Activated CD4-positive, alpha-beta T cell treated with anti-CD3 and anti-CD28 coated beads, Interleukin-2, amount 10 ng/mL, durations not matched to agents 7 days and 5 days (primary cell): Measurements from ENCODE around the gene CCDC92. TPM values are rescaled to one million over a fixed set of nuclear protein-coding genes. Genes with fewer than 3 reads are reported as not detected.

Source experiments
- CTCF ChIA-PET: fragments of 350-600 bp; sonication (Branson Sonifier 250); formaldehyde crosslinking; loops from one replicate; lab custom pipeline; 2021; ENCODE audit warnings: antibody characterized with exemption; lab: Charles Lee
- POLR2A ChIA-PET: fragments of 350-600 bp; sonication (Branson Sonifier 250); formaldehyde crosslinking; loops from one replicate; lab custom pipeline; 2021; ENCODE audit warnings: antibody characterized with exemption; lab: Charles Lee
- DNase-seq: peaks from one replicate; pipeline ENCODE4 v3.0.0-alpha.2; 2020
- H3K27ac Mint-ChIP-seq: one replicate; pipeline ENCODE4 v1.8.0; 2021; ENCODE audit warnings: mild to moderate bottlenecking, moderate library complexity, mixed read lengths
- H3K27me3 Mint-ChIP-seq: one replicate; pipeline ENCODE4 v1.8.0; 2021; ENCODE audit warnings: mixed read lengths
- H3K36me3 Mint-ChIP-seq: one replicate; pipeline ENCODE4 v1.8.0; 2021; ENCODE audit warnings: low read depth, mixed read lengths
- H3K4me1 Mint-ChIP-seq: one replicate; pipeline ENCODE4 v1.8.0; 2021; ENCODE audit warnings: mixed read lengths
- H3K4me3 Mint-ChIP-seq: one replicate; pipeline ENCODE4 v1.8.0; 2021; ENCODE audit warnings: mild to moderate bottlenecking, moderate library complexity, mixed read lengths
- H3K9me3 Mint-ChIP-seq: one replicate; pipeline ENCODE4 v1.8.0; 2021; ENCODE audit warnings: mixed read lengths
- total RNA-seq, 2 experiments: library from RNA; stranded (reverse); gene quantifications; one replicate each; pipeline ENCODE4 v1.2.3, GENCODE V29; 2021

Gene CCDC92
- total RNA-seq, 2 experiments from 2014 or later: 27.9 to 28.8 TPM

DNA sequence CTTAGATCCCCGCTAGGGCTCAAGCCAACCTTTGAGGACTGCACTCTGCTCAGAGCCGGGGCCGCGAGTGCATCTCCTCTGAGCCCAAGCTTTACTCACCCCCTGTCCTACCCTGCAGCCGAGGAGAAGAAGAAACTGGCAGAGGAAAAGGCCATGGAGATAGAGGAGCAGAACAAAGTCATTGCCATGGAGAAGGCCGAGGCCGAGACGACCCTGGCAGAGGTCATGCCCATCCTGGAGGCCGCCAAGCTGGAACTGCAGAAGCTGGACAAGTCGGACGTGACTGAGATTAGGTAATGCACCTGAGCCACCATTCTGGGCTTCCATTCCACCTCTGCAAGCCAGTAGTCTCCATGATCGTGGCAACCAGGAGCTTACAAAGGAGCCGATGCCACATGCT is 69.8 kb downstream of the CCDC92 start:
- ChIA-PET CTCF (interaction anchor here (0.5 kb wide), 1 partner anchor 616 kb away, joined by 3 read pairs; no protein-coding TSS in a partner anchor), POLR2A (no interaction called here)
- DNase-seq: no peak
- no peak overlapping the region for H3K4me3 Mint-ChIP-seq
- H3K36me3 Mint-ChIP-seq: no peaks in the 10 kb centered on the region
- H3K27ac Mint-ChIP-seq: no peak overlapping the region
- H3K9me3 Mint-ChIP-seq: no peaks in the 10 kb centered on the region
- peaks cover 2% of the 10 kb centered on the region for H3K27me3 Mint-ChIP-seq
- peaks cover 8% of the 10 kb centered on the region for H3K4me1 Mint-ChIP-seq

DNA sequence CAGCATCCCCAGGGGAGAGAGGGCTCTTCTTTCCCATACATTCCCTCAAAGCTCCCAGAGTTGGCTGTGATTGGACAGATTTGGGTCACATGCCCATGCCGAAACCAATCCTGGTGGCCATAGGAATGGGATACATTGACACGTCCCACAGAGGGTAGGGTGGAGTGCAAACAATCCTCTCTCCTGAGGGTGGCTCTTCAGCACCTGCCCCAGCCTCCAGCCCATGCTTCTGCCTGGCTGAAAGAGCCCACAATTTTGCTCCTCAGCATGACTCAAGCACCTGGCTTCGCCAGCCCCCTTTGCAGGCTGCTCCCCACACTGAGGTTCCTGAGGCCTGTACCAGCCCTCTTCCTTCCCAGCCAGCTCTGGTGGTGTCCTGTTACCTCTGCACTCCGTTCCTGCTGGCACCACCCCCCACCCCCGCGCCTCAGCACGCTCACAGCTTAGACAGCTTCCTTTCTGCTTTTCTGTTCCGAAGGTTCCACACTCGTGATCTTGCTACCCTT is 71.7 kb downstream of the CCDC92 start:
- Mint-ChIP-seq H3K9me3 (no peaks in the 10 kb centered on the region), H3K4me1 (peaks cover 8% of the 10 kb centered on the region), H3K4me3 (no peak overlapping the region), H3K27me3 (peaks cover 2% of the 10 kb centered on the region), H3K27ac (no peak overlapping the region), H3K36me3 (no peaks in the 10 kb centered on the region)
- CTCF ChIA-PET: interaction anchor here (1.2 kb wide), 1 partner anchor 132 kb away, joined by 3 read pairs; no protein-coding TSS in a partner anchor
- POLR2A ChIA-PET: no interaction called here
- DNase-seq: peak; percentile 12

DNA sequence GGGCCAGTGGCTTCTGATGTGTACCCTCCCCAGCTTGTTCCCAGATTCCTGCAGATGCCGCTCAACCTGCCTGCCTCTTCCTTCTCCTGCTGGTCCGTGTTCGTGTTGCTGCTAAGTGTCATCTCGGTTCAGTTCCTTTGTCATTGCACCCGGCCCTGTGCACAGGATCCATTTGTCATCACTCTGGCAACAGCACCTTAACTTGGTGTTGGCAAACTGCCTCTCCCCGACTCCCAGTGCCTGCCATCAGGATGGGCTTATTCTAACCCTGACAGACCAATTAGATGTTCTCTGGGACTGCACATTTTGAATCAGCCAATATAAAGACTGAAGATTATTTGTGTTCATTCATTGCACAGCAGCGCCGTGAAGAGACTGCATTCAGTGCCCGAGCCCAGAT is 73.3 kb downstream of the CCDC92 start:
- Mint-ChIP-seq H3K36me3 (no peaks in the 10 kb centered on the region), H3K4me3 (no peak overlapping the region), H3K27me3 (peaks cover 2% of the 10 kb centered on the region), H3K27ac (no peak overlapping the region), H3K9me3 (no peaks in the 10 kb centered on the region), H3K4me1 (peaks cover 5% of the 10 kb centered on the region)
- POLR2A ChIA-PET: no interaction called here
- CTCF ChIA-PET: interaction anchor here (0.7 kb wide), 1 partner anchor 57 kb away, joined by 4 read pairs; no protein-coding TSS in a partner anchor
- no peak for DNase-seq

DNA sequence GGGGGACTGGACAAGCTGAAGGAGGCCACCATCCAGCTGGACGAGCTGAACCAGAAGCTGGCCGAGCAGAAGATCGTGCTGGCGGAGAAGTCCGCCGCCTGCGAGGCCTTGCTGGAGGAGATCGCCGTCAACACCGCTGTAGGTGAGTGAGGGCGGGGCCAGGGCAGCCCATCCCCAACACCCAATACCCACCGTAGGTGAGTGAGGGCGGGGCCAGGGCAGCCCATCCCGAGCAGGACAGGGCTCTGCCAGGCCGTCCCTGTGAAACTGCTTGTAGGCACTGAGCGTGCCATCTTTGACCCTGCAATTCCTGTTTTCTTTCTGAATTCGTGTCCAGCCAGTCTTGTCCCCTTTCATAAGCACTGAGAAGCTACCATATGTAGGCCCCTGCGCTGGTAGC is 74.0 kb downstream of the CCDC92 start:
- Mint-ChIP-seq H3K27ac (no peak overlapping the region), H3K4me1 (peaks cover 5% of the 10 kb centered on the region), H3K4me3 (no peak overlapping the region), H3K36me3 (no peaks in the 10 kb centered on the region), H3K27me3 (peaks cover 2% of the 10 kb centered on the region), H3K9me3 (no peaks in the 10 kb centered on the region)
- DNase-seq: no peak
- ChIA-PET POLR2A (no interaction called here), CTCF (no interaction called here)

DNA sequence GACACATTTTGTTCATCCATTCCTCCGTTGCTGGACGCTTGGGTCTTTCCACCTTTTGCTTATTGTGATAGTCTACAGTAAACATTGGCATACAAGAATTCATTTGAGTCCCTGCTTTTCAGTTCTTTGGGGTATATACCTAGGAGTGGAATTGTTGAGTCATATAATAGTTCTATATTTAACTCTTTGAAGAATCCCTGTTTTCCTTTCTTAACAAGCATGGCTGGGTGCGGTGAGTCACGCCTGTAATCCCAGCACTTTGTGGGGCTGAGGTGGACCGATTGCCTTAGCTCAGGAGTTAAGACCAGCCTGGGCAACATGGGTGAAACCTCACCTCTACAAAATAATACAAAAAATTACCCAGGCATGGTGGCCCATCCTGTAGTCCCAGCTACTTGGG is 75.4 kb downstream of the CCDC92 start:
- Mint-ChIP-seq H3K27me3 (peaks cover 2% of the 10 kb centered on the region), H3K36me3 (no peaks in the 10 kb centered on the region), H3K9me3 (no peaks in the 10 kb centered on the region), H3K27ac (no peak overlapping the region), H3K4me3 (no peak overlapping the region), H3K4me1 (peaks cover 5% of the 10 kb centered on the region)
- no peak for DNase-seq
- CTCF ChIA-PET: no interaction called here
- POLR2A ChIA-PET: no interaction called here

DNA sequence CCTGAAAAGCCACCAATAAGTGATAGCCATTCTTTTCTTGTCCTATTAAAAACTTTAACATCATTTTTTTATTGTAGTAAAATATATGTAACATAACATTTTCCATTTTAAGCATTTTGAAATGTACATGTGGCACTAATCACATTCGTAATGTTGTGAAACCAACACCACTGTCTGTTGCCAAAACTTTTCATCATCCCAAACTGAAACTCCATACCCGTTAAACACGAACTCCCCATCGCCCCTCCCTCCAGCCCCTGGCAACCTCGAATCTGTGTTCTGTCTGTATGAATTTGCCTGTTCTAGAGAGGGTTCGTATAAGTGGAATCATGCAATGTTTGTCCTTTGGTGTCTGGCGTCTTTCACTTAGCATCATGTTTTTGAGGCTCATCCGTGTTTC is 75.9 kb downstream of the CCDC92 start:
- H3K27me3 Mint-ChIP-seq: peaks cover 2% of the 10 kb centered on the region
- ChIA-PET CTCF (no interaction called here), POLR2A (no interaction called here)
- H3K36me3 Mint-ChIP-seq: no peaks in the 10 kb centered on the region
- peaks cover 5% of the 10 kb centered on the region for H3K4me1 Mint-ChIP-seq
- H3K27ac Mint-ChIP-seq: no peak overlapping the region
- no peak overlapping the region for H3K4me3 Mint-ChIP-seq
- DNase-seq: no peak
- no peaks in the 10 kb centered on the region for H3K9me3 Mint-ChIP-seq

DNA sequence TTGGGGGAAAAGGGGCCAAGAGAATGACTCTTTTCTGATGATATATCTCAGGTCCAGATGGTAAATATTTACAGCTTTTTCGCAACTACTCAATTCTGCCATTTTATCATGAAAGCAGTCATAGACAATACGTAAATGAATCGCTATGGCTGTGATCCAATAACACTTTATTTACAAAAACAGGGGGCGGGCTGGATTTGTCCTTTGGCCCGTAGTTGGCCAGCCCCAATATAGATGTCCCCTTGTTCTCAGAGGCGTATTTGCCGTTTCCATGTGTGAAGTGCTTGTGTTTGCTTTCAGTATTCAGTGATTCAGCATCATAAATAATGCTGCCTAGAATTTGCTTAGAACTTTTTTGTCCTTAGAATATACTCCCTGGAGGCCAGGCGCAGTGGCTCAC is 77.2 kb downstream of the CCDC92 start:
- Mint-ChIP-seq H3K27me3 (peaks cover 2% of the 10 kb centered on the region), H3K4me1 (peaks cover 1% of the 10 kb centered on the region), H3K36me3 (no peaks in the 10 kb centered on the region), H3K9me3 (no peaks in the 10 kb centered on the region), H3K4me3 (no peak overlapping the region), H3K27ac (no peak overlapping the region)
- no peak for DNase-seq
- ChIA-PET CTCF (no interaction called here), POLR2A (no interaction called here)

DNA sequence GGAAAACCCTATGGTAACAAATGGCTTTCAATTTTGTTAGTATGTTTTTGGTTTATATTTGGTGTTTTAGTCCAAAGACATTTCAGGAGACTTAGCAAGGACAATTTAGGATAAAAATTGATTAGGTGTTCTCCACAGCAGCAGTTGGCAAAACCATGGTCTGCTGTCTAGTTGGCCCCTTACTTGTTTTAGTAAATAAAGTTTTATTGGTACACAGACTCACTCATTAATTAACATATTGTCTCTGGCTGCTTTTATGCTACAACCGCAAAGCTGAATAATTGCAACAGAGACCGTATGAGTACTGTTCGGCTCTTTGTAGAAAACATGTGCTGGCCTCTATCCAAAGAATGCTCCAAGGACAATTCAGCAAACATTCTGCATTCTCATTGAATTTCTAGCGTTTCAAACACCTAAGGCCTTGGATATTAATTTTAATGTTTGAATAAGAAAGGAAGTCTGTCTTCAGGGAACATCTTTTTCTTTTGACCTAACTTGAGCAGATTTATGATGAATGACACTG is 77.7 kb downstream of the CCDC92 start:
- no peaks in the 10 kb centered on the region for H3K9me3 Mint-ChIP-seq
- no peak overlapping the region for H3K4me3 Mint-ChIP-seq
- CTCF ChIA-PET: no interaction called here

DNA sequence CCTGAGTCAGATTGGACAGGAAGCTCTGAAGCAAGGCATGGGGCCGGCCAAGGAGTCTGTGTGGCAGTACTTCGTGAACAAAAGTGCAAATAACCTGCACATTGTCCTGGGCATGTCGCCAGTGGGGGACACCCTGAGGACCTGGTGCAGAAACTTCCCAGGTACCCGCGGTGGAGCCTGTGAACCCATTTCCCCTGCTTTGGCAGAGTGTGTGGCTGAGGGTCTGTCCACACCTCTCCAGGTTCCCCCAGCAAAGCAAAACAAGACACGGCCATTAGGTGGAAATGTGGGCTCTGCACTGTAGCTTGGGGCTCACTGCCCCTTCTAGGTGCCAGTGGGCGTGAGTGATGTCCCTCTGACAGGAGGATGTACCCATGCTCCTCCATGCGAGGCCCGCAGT is 79.4 kb downstream of the CCDC92 start:
- CTCF ChIA-PET: no interaction called here
- no peaks in the 10 kb centered on the region for H3K36me3 Mint-ChIP-seq
- H3K4me1 Mint-ChIP-seq: peaks cover 1% of the 10 kb centered on the region
- DNase-seq: no peak
- no peak overlapping the region for H3K27ac Mint-ChIP-seq
- H3K4me3 Mint-ChIP-seq: no peak overlapping the region
- POLR2A ChIA-PET: no interaction called here
- no peaks in the 10 kb centered on the region for H3K27me3 Mint-ChIP-seq
- H3K9me3 Mint-ChIP-seq: no peaks in the 10 kb centered on the region

More for the DNA sequence above, 77.7 kb downstream of the CCDC92 start:
- no peaks in the 10 kb centered on the region for H3K36me3 Mint-ChIP-seq
- DNase-seq: no peak
- no peak overlapping the region for H3K27ac Mint-ChIP-seq
- H3K4me1 Mint-ChIP-seq: peaks cover 1% of the 10 kb centered on the region
- POLR2A ChIA-PET: no interaction called here
- peaks cover under 1% of the 10 kb centered on the region for H3K27me3 Mint-ChIP-seq

DNA sequence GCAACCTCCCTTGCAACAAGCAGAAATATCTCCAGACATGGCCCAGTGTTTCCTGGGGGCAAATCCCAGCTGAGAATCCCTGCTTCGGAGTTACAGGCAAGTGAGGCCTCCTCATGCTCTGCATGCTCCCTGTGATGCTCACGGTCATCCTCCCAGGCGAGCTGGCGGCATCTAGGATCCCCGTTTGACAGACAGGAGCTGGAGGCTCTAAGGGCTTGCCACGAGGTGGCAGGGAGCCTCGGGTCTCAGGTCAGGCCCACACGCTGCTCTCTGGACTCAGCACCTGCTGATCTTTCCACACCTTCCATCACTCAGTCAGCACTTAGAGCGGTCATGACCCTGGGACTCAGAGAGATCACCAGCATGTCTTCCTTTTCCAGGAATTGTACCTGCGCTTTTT is 79.8 kb downstream of the CCDC92 start:
- no peak overlapping the region for H3K27ac Mint-ChIP-seq
- H3K4me3 Mint-ChIP-seq: no peak overlapping the region
- H3K27me3 Mint-ChIP-seq: no peaks in the 10 kb centered on the region
- DNase-seq: no peak
- no peaks in the 10 kb centered on the region for H3K36me3 Mint-ChIP-seq
- CTCF ChIA-PET: no interaction called here
- H3K4me1 Mint-ChIP-seq: peaks cover 1% of the 10 kb centered on the region
- H3K9me3 Mint-ChIP-seq: no peaks in the 10 kb centered on the region
- POLR2A ChIA-PET: no interaction called here

DNA sequence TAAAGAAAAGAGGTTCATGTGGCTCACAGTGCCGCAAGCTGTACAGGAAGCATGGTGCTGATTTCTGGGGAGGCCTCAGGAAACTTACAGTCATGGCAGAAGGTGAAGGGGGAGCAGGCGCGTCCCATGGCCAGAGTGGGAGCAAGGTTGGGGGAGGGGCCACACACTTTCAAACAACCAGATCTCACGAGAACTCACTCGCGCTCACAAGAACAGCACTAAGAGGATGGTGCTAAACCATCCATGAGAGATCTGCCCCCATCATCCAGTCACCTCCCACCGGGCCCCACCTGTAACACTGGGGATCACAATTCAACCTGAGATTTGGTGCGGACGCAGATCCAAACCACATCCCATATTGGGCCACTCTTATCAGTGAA is 80.5 kb downstream of the CCDC92 start:
- no peak for DNase-seq
- Mint-ChIP-seq H3K9me3 (no peaks in the 10 kb centered on the region), H3K27me3 (no peaks in the 10 kb centered on the region), H3K4me1 (peaks cover 1% of the 10 kb centered on the region), H3K27ac (no peak overlapping the region), H3K36me3 (no peaks in the 10 kb centered on the region), H3K4me3 (no peak overlapping the region)
- CTCF ChIA-PET: no interaction called here
- POLR2A ChIA-PET: no interaction called here

DNA sequence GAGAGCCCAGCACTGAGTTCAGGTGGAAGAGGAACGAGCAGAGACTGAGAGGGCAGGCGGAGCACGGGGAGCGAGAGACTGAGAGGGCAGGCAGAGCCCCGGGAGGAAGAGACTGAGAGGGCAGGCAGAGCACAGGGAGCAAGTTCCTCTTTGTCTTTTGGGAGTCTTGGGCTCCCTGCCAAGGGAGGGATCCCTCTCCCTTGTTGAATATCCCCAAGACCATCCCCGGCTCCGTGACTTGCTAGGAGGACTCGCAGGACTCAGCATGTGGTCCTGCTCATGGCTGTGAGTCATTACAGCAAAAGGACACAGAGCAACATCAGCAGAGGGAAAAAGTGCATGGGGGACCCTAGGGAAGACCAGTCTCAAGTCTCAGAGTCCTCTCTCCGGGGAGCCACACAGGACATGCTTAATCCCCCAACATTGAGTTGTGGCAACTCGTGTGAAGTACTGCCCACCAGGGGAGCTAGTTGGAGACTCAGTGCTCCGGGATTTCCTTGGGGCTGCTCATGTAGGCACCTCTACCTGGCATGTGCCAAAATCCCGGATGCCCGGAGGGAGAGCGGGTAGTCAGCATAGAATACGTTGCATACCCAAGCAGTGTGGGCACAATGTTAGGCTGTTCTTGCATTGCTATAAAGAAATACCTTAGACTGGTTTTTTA is 81.0 kb downstream of the CCDC92 start:
- no peaks in the 10 kb centered on the region for H3K27me3 Mint-ChIP-seq
- CTCF ChIA-PET: no interaction called here
- no peak overlapping the region for H3K4me3 Mint-ChIP-seq
- no peak for DNase-seq
- no peaks in the 10 kb centered on the region for H3K9me3 Mint-ChIP-seq
- no peak overlapping the region for H3K27ac Mint-ChIP-seq
- POLR2A ChIA-PET: no interaction called here
- H3K36me3 Mint-ChIP-seq: no peaks in the 10 kb centered on the region
- H3K4me1 Mint-ChIP-seq: peaks cover 1% of the 10 kb centered on the region

DNA sequence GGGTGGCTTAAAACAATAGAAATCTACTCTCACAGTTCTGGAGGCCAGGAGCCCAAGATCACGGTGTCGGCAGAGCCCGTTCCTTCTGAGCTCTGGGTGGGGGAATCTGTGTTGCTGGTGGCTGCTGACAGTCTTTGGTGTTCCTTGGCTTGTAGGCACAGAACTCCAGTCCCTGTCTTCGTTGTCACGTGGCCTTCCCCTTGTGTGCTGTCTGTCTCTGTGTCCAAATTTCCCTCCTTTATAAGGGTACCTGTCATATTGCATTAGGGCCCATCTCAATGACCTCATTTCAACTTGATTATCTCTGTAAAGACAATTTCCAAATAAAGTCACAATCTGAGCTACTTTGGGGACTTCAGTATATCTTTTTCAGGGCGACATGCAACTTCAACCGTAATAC is 81.6 kb downstream of the CCDC92 start:
- Mint-ChIP-seq H3K4me1 (peaks cover 1% of the 10 kb centered on the region), H3K9me3 (no peaks in the 10 kb centered on the region), H3K4me3 (no peak overlapping the region), H3K27ac (no peak overlapping the region), H3K36me3 (no peaks in the 10 kb centered on the region), H3K27me3 (peaks cover 2% of the 10 kb centered on the region)
- ChIA-PET POLR2A (no interaction called here), CTCF (no interaction called here)
- no peak for DNase-seq

DNA sequence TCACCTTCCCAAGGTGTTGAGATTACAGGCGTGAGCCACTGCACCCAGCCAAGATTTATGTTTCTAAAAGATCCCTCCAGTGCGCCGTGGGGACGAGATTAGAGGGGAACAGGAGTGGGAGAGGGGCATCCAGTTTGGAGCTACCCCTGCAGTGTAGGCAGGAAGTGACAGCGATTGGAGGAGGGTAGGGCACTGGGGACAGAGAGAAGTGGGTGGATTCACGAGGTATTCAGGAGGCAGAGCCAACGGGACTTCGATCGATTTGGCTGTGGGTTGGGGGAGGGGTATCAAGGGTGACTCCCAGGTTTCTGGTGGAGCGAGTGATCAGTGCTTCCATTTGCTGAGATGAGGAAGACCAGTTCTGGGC is 82.1 kb downstream of the CCDC92 start:
- Mint-ChIP-seq H3K36me3 (no peaks in the 10 kb centered on the region), H3K9me3 (no peaks in the 10 kb centered on the region), H3K27me3 (peaks cover 3% of the 10 kb centered on the region), H3K4me1 (peaks cover 1% of the 10 kb centered on the region), H3K4me3 (no peak overlapping the region), H3K27ac (no peak overlapping the region)
- no peak for DNase-seq
- ChIA-PET POLR2A (interaction anchor here (0.5 kb wide), 1 partner anchor 81 kb away, joined by 3 read pairs; no protein-coding TSS in a partner anchor), CTCF (no interaction called here)
